PC-9 (cell line): Measurements from ENCODE around the gene EDRF1.

Source experiments
- CTCF ChIP-seq: fragments of 200-600 bp; sonication (generic); conservative IDR thresholded peaks from 2 replicates; pipeline ENCODE4 v1.6.1; 2017; ENCODE audit warnings: mixed run types, antibody characterized with exemption, mild to moderate bottlenecking, moderate library complexity
- EZH2 ChIP-seq: fragments of 200-600 bp; sonication (generic); IDR thresholded peaks from 2 replicates; pipeline ENCODE4 v1.8.0; 2017; ENCODE audit warnings: antibody characterized with exemption, low read depth

GRCh38 chr10:125727436-125727835 is 7.9 kb downstream of the EDRF1 start:
- TF ChIP-seq CTCF (no peak), EZH2 (no peak)
